UCSD-AML1 (cell line): ENCODE measurements around the gene GALNT10.

Source experiments
- DNase-seq: peaks from one replicate; lab custom pipeline; 2025; ENCODE audit not compliant: unreplicated experiment; lab: John Stamatoyannopoulos, UW

Gene GALNT10

GRCh38 chr5:154429341-154429740 is 238.8 kb downstream of the GALNT10 start:
- no peak for DNase-seq

GRCh38 chr5:154430466-154430865 is 239.9 kb downstream of the GALNT10 start:
- no peak for DNase-seq

- no peak for DNase-seq
These were observed 240.6 kb downstream of the GALNT10 start for GRCh38 chr5:154430961-154431630.

GRCh38 chr5:154435226-154435625 is 244.7 kb downstream of the GALNT10 start:
- DNase-seq = no peak

GRCh38 chr5:154437281-154437965 is 246.9 kb downstream of the GALNT10 start:
- DNase-seq = no peak

- no peak for DNase-seq
These were observed 250.0 kb downstream of the GALNT10 start for GRCh38 chr5:154440540-154440939.

GRCh38 chr5:154442801-154443200 is 252.3 kb downstream of the GALNT10 start:
- DNase-seq = no peak

GRCh38 chr5:154444556-154445421 is 254.3 kb downstream of the GALNT10 start:
- peak; percentile 58 for DNase-seq

GRCh38 chr5:154445422-154446194 is 255.1 kb downstream of the GALNT10 start, which contains the start of gene SAP30L:
Gene SAP30L, plus strand, starts transcription at chr5:154445997. Its CDS starts 608 bp downstream, at chr5:154446605.
- DNase-seq = peak; percentile 95

- DNase-seq = peak; percentile 53
These were observed 255.9 kb downstream of the GALNT10 start for GRCh38 chr5:154446195-154447088.

GRCh38 chr5:154447089-154447725 is 256.7 kb downstream of the GALNT10 start:
- DNase-seq = no peak

- no peak for DNase-seq
These were observed 259.3 kb downstream of the GALNT10 start for GRCh38 chr5:154449786-154450185.

GRCh38 chr5:154451957-154452356 is 261.4 kb downstream of the GALNT10 start:
- DNase-seq = no peak

GRCh38 chr5:154455585-154455984 is 265.1 kb downstream of the GALNT10 start:
- DNase-seq = no peak

GRCh38 chr5:154456540-154456939 is 266.0 kb downstream of the GALNT10 start:
- no peak for DNase-seq

- no peak for DNase-seq
These were observed 268.5 kb downstream of the GALNT10 start for GRCh38 chr5:154459015-154459414.

GRCh38 chr5:154460172-154460571 is 269.6 kb downstream of the GALNT10 start:
- no peak for DNase-seq

- DNase-seq = no peak
These were observed 271.0 kb downstream of the GALNT10 start for GRCh38 chr5:154461531-154461930.

- no peak for DNase-seq
These were observed 273.9 kb downstream of the GALNT10 start for GRCh38 chr5:154464438-154464837.
